Measurements from ENCODE around the gene IRX2.

GRCh38 chr5:2725980-2726765, 25.3 kb downstream of the IRX2 start:
- TF ChIP-seq, protein P1, sequence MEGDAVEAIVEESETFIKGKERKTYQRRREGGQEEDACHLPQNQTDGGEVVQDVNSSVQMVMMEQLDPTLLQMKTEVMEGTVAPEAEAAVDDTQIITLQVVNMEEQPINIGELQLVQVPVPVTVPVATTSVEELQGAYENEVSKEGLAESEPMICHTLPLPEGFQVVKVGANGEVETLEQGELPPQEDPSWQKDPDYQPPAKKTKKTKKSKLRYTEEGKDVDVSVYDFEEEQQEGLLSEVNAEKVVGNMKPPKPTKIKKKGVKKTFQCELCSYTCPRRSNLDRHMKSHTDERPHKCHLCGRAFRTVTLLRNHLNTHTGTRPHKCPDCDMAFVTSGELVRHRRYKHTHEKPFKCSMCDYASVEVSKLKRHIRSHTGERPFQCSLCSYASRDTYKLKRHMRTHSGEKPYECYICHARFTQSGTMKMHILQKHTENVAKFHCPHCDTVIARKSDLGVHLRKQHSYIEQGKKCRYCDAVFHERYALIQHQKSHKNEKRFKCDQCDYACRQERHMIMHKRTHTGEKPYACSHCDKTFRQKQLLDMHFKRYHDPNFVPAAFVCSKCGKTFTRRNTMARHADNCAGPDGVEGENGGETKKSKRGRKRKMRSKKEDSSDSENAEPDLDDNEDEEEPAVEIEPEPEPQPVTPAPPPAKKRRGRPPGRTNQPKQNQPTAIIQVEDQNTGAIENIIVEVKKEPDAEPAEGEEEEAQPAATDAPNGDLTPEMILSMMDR (IDR thresholded peaks at IDR 0.05): no peak
- no peak for TF ChIP-seq POLR2A (IDR thresholded peaks at IDR 0.05)

All from body of pancreas (tissue), 4 donors.